Measurements from ENCODE around the gene CHST6. TPM values are rescaled to one million over a fixed set of nuclear protein-coding genes. Genes with fewer than 3 reads are reported as not detected.

The CHST6 gene
- polyA plus RNA-seq, 3 donors: under 0.01 to 0.06 (median 0.04) TPM

Other genes with a start within 250 kb of the CHST6 start
- 10 to 100 TPM; 28.6 to 64.0 (median 28.7) TPM for gene BCAR1, start 243.8 kb downstream of the CHST6 start, polyA plus RNA-seq
- 100 to 1,000 TPM in 1 of 3 donors, 10 to 100 TPM in 2; 40.9 to 113 (median 45.5) TPM for gene CFDP1, start 61.9 kb downstream of the CHST6 start, polyA plus RNA-seq
- 10 to 100 TPM in 1 of 3 donors, 1 to 10 TPM in 2; 3.3 to 10.7 (median 6.6) TPM for gene TMEM170A, start 30.8 kb downstream of the CHST6 start, polyA plus RNA-seq
- gene CHST5, start 40.7 kb upstream of the CHST6 start, polyA plus RNA-seq: not detected
- gene TMEM231, start 60.8 kb upstream of the CHST6 start, polyA plus RNA-seq: 1 to 10 TPM; 1.9 to 4.2 (median 3.7) TPM
- 100 to 1,000 TPM in 2 of 3 donors, 10 to 100 TPM in 1; 59.4 to 219 (median 124) TPM for gene GABARAPL2, start 70.9 kb upstream of the CHST6 start, polyA plus RNA-seq
- 10 to 100 TPM in 2 of 3 donors, 1 to 10 TPM in 1; 7.5 to 19.9 (median 10.5) TPM for gene ADAT1, start 127.8 kb upstream of the CHST6 start, polyA plus RNA-seq
- 100 to 1,000 TPM in 1 of 3 donors, 10 to 100 TPM in 2; 85.6 to 101 (median 85.8) TPM for gene KARS1, start 152.2 kb upstream of the CHST6 start, polyA plus RNA-seq
- 10 to 100 TPM; 24.3 to 59.3 (median 52.6) TPM for gene TERF2IP, start 152.3 kb upstream of the CHST6 start, polyA plus RNA-seq
- under 1 TPM in 1 of 3 donors, not detected in 2; 0.56 TPM for gene CPHXL2, start 181.6 kb upstream of the CHST6 start, polyA plus RNA-seq
- gene DUXB, start 206.0 kb upstream of the CHST6 start, polyA plus RNA-seq: not detected
- not detected for gene CPHXL, start 231.0 kb upstream of the CHST6 start, polyA plus RNA-seq